ENCODE results near the gene RNF17.

DNA sequence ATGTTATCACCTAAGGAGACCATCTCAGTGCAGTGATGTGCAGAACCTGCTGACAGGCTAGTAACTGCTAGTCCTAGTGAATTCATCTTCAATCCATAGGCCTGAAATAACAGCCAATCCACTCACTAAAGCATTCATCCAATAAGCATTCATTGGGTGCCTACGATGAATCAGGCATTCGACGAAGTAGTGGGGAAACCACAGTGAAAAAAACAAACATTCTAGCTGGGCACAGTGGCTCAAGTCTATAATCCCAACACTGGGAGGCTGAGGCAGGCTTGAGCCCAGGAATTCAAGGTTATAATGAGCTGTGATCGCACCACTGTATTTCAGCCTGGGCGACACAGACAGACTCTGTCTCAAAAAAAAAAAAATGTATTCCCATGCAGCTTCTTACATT, 135.6 kb downstream of the RNF17 start:
- TF ChIP-seq POLR2A (IDR thresholded peaks at IDR 0.05) (no peak), EP300 (IDR thresholded peaks at IDR 0.05) (no peak), CTCF (IDR thresholded peaks at IDR 0.05) (no peak), POLR2AphosphoS5 (IDR thresholded peaks at IDR 0.05) (no peak)

Data from stomach (tissue), 4 donors.